ENCODE results near the gene SATB1.

GRCh38 chr3:18409266-18409665, 15.9 kb downstream of the SATB1 start:
- TF ChIP-seq, protein P1, sequence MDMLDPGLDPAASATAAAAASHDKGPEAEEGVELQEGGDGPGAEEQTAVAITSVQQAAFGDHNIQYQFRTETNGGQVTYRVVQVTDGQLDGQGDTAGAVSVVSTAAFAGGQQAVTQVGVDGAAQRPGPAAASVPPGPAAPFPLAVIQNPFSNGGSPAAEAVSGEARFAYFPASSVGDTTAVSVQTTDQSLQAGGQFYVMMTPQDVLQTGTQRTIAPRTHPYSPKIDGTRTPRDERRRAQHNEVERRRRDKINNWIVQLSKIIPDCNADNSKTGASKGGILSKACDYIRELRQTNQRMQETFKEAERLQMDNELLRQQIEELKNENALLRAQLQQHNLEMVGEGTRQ (IDR thresholded peaks at IDR 0.05) = no peak
- no peak for TF ChIP-seq REST (IDR thresholded peaks at IDR 0.05)
- TF ChIP-seq EP300 (IDR thresholded peaks at IDR 0.05) = no peak
- TF ChIP-seq, protein P2, sequence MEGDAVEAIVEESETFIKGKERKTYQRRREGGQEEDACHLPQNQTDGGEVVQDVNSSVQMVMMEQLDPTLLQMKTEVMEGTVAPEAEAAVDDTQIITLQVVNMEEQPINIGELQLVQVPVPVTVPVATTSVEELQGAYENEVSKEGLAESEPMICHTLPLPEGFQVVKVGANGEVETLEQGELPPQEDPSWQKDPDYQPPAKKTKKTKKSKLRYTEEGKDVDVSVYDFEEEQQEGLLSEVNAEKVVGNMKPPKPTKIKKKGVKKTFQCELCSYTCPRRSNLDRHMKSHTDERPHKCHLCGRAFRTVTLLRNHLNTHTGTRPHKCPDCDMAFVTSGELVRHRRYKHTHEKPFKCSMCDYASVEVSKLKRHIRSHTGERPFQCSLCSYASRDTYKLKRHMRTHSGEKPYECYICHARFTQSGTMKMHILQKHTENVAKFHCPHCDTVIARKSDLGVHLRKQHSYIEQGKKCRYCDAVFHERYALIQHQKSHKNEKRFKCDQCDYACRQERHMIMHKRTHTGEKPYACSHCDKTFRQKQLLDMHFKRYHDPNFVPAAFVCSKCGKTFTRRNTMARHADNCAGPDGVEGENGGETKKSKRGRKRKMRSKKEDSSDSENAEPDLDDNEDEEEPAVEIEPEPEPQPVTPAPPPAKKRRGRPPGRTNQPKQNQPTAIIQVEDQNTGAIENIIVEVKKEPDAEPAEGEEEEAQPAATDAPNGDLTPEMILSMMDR (IDR thresholded peaks at IDR 0.05) = no peak
- no peak for TF ChIP-seq POLR2A (IDR thresholded peaks at IDR 0.05; ENCODE audit: low read length)
- no peak for TF ChIP-seq NR3C1 (IDR thresholded peaks at IDR 0.05)
- TF ChIP-seq JUN (IDR thresholded peaks at IDR 0.05) = no peak
